ENCODE measurements around the gene PNPLA6. TPM values are rescaled to one million over a fixed set of nuclear protein-coding genes. Genes with fewer than 3 reads are reported as not detected.
A peak's percentile ranks its signal among the peaks of the same experiment; 100 is the strongest.

Gene PNPLA6
- total RNA-seq, 1 experiment from 2014 or later: 217 TPM

- H2AFZ ChIP-seq (ENCODE audit: low read length): no peak overlapping the region
- H3K9ac ChIP-seq (ENCODE audit: low read length): no peak overlapping the region
- no TSS peak for BruUV-seq (replicated peaks)
- TF ChIP-seq CTCF (conservative IDR thresholded peaks at IDR 0.05; ENCODE audit: low read depth, low read length) (no peak), EZH2 (IDR thresholded peaks at IDR 0.05; ENCODE audit: low read length, unreplicated experiment) (no peak), EZH2phosphoT487 (IDR thresholded peaks at IDR 0.05; ENCODE audit: borderline replicate concordance, low read length) (no peak)
- no peaks in the 10 kb centered on the region for H3K79me2 ChIP-seq (ENCODE audit: low read length)
- H3K4me1 ChIP-seq (ENCODE audit: insufficient read depth, low read length): no peaks in the 10 kb centered on the region
- intact Hi-C loops (cut with micrococcal nuclease): no loop called here
- ATAC-seq (no peak), DNase-seq (no peak)
- H3K36me3 ChIP-seq (ENCODE audit: low read depth, low read length): peaks cover 48% of the 10 kb centered on the region
- no peak overlapping the region for H3K27ac ChIP-seq (ENCODE audit: low read length)
- H3F3A ChIP-seq (ENCODE audit: low read length, unreplicated experiment): no peaks in the 10 kb centered on the region
- no peak overlapping the region for H3K4me3 ChIP-seq (ENCODE audit: low read length)
- no peaks in the 10 kb centered on the region for H3K9me3 ChIP-seq (ENCODE audit: low read length)
- H3K9me2 ChIP-seq (replicated peaks; ENCODE audit: low read length): no peaks in the 10 kb centered on the region
- no peak overlapping the region for H3K4me2 ChIP-seq (ENCODE audit: low read length)
- POLR2A ChIA-PET (ENCODE audit: unreplicated experiment): interaction anchor here (0.7 kb wide), 1 partner anchor 14 kb away, joined by 13 read pairs; no protein-coding TSS in a partner anchor
- H3K27me3 ChIP-seq (ENCODE audit: low read length): no peaks in the 10 kb centered on the region
- H4K20me1 ChIP-seq (ENCODE audit: low read length): no peaks in the 10 kb centered on the region
- CTCF ChIA-PET: interaction anchor here (1.2 kb wide), 1 partner anchor 16 kb away, joined by 5 read pairs; no protein-coding TSS in a partner anchor
These were observed 17.3 kb downstream of the PNPLA6 start for GRCh38 chr19:7552781-7553180.

- Histone ChIP-seq H3K4me2 (ENCODE audit: low read length) (no peak overlapping the region), H3K27ac (ENCODE audit: low read length) (no peak overlapping the region), H3K4me3 (ENCODE audit: low read length) (no peak overlapping the region), H3K9me3 (ENCODE audit: low read length) (no peaks in the 10 kb centered on the region), H3F3A (ENCODE audit: low read length, unreplicated experiment) (no peaks in the 10 kb centered on the region), H3K27me3 (ENCODE audit: low read length) (no peaks in the 10 kb centered on the region), H3K9me2 (replicated peaks; ENCODE audit: low read length) (no peaks in the 10 kb centered on the region), H3K79me2 (ENCODE audit: low read length) (no peaks in the 10 kb centered on the region), H4K20me1 (ENCODE audit: low read length) (no peaks in the 10 kb centered on the region), H3K4me1 (ENCODE audit: insufficient read depth, low read length) (no peaks in the 10 kb centered on the region), H3K36me3 (ENCODE audit: low read depth, low read length) (peaks cover 61% of the 10 kb centered on the region), H3K9ac (ENCODE audit: low read length) (no peak overlapping the region), H2AFZ (ENCODE audit: low read length) (no peak overlapping the region)
- DNase-seq (no peak), ATAC-seq (no peak)
- POLR2A ChIA-PET (ENCODE audit: unreplicated experiment): no interaction called here
- CTCF ChIA-PET: interaction anchor here (0.6 kb wide), 1 partner anchor 126 kb away, joined by 3 read pairs; the partner anchor contains the start of gene TRAPPC5
- no TSS peak for BruUV-seq (replicated peaks)
- TF ChIP-seq EZH2 (IDR thresholded peaks at IDR 0.05; ENCODE audit: low read length, unreplicated experiment): no peak
- TF ChIP-seq CTCF (conservative IDR thresholded peaks at IDR 0.05; ENCODE audit: low read depth, low read length): no peak
- no peak for TF ChIP-seq EZH2phosphoT487 (IDR thresholded peaks at IDR 0.05; ENCODE audit: borderline replicate concordance, low read length)
- intact Hi-C loops (cut with micrococcal nuclease): no loop called here
These were observed 19.0 kb downstream of the PNPLA6 start for GRCh38 chr19:7554565-7554964.

DNA sequence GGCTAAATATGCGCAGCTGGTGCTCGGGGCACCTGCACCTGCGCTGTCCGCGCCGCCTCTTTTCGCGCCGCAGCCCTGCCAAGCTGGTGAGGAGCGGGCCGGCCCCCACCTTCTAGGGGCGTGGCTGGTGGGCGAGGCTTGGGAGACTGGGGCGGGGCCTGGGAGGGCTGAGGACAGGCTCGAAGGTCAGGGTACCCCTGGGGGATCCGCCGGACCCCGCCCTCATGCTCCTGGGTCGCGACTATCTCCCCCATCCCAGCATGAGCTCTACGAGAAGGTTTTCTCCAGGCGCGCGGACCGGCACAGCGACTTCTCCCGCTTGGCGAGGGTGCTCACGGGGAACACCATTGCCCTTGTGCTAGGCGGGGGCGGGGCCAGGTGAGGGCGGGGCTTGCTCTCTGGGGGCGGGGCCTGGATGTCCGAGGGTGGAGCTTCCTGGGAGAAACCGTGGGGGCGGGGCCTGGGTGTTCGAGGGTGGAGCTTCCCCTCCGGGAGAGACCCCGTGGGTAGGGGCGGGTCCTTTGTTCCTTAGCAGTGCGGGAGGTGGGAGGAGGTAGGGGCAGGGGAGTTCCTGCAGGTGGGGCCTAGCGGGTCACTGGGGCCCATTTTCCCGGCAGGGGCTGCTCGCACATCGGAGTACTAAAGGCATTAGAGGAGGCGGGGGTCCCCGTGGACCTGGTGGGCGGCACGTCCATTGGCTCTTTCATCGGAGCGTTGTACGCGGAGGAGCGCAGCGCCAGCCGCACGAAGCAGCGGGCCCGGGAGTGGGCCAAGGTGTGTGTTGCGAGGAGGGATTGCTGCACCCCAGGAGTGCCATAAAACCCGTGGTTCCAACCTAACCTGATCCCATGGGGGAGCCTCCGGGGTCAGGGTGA lies 19.7 kb downstream of the PNPLA6 start:
- Histone ChIP-seq H3K9me3 (ENCODE audit: low read length) (no peaks in the 10 kb centered on the region), H3K36me3 (ENCODE audit: low read depth, low read length) (peaks cover 59% of the 10 kb centered on the region), H3K79me2 (ENCODE audit: low read length) (no peaks in the 10 kb centered on the region), H2AFZ (ENCODE audit: low read length) (no peak overlapping the region), H3K4me2 (ENCODE audit: low read length) (no peak overlapping the region), H4K20me1 (ENCODE audit: low read length) (no peaks in the 10 kb centered on the region), H3K4me3 (ENCODE audit: low read length) (no peak overlapping the region), H3K4me1 (ENCODE audit: insufficient read depth, low read length) (no peaks in the 10 kb centered on the region), H3K27me3 (ENCODE audit: low read length) (no peaks in the 10 kb centered on the region), H3F3A (ENCODE audit: low read length, unreplicated experiment) (no peaks in the 10 kb centered on the region), H3K27ac (ENCODE audit: low read length) (no peak overlapping the region), H3K9ac (ENCODE audit: low read length) (no peak overlapping the region), H3K9me2 (replicated peaks; ENCODE audit: low read length) (no peaks in the 10 kb centered on the region)
- CTCF ChIA-PET: interaction anchor here (0.6 to 0.7 kb wide), 3 partner anchors 13 to 126 kb away, joined by 3 read pairs; partner anchors contain the start of gene TRAPPC5
- ATAC-seq (peak; percentile 27), DNase-seq (no peak)
- BruUV-seq (replicated peaks): no TSS peak
- POLR2A ChIA-PET (ENCODE audit: unreplicated experiment): no interaction called here
- intact Hi-C loops (cut with micrococcal nuclease): no loop called here
- no peak for TF ChIP-seq EZH2 (IDR thresholded peaks at IDR 0.05; ENCODE audit: low read length, unreplicated experiment)
- no peak for TF ChIP-seq EZH2phosphoT487 (IDR thresholded peaks at IDR 0.05; ENCODE audit: borderline replicate concordance, low read length)
- no peak for TF ChIP-seq CTCF (conservative IDR thresholded peaks at IDR 0.05; ENCODE audit: low read depth, low read length)
